OCI-LY3 (cell line): ENCODE results near the gene WNT7B.

Source experiments
- H2AFZ ChIP-seq: fragments of 200-600, 300-600 bp; shearing (Covaris generic); 2 replicates; pipeline ENCODE4 v1.6.0; 2014; ENCODE audit warnings: antibody characterized with exemption, low read depth, low read length
- H3K27ac ChIP-seq: fragments of 200-600, 300-600 bp; sonication (generic); 2 replicates; pipeline ENCODE4 v1.5.1; 2014; ENCODE audit warnings: mild to moderate bottlenecking, low read length, moderate library complexity, mixed read lengths
- H3K27me3 ChIP-seq: fragments of 200-600, 300-600 bp; sonication (generic); 2 replicates; pipeline ENCODE4 v1.6.1; 2014; ENCODE audit warnings: low read depth, low read length, mixed read lengths
- H3K36me3 ChIP-seq: fragments of 200-600, 300-600 bp; sonication (generic); replicated peaks from 2 replicates; pipeline ENCODE3; 2014; ENCODE audit warnings: low read depth, low read length, mixed read lengths
- H3K4me1 ChIP-seq: fragments of 300-600, 200-600 bp; sonication (generic); 2 replicates; pipeline ENCODE4 v1.6.1; 2014; ENCODE audit warnings: low read length, mixed read lengths
- H3K4me2 ChIP-seq: fragments of 200-600, 300-600 bp; sonication (generic); 2 replicates; pipeline ENCODE4 v1.6.1; 2014; ENCODE audit warnings: low read length, mixed read lengths
- H3K4me3 ChIP-seq: fragments of 300-600, 200-600 bp; sonication (generic); 2 replicates; pipeline ENCODE4 v1.5.1; 2014; ENCODE audit warnings: antibody characterized with exemption, mild to moderate bottlenecking, low read length, moderate library complexity
- H3K79me2 ChIP-seq: fragments of 300-600, 200-600 bp; shearing (Covaris generic); 2 replicates; pipeline ENCODE4 v1.6.1; 2014; ENCODE audit warnings: mild to moderate bottlenecking, low read length, mixed read lengths
- H3K9ac ChIP-seq: fragments of 300-600, 200-600 bp; shearing (Covaris generic); 2 replicates; pipeline ENCODE4 v1.6.0; 2014; ENCODE audit warnings: mild to moderate bottlenecking, low read length, moderate library complexity
- H3K9me3 ChIP-seq: fragments of 200-600, 300-600 bp; shearing (Covaris generic); 2 replicates; pipeline ENCODE4 v1.6.1; 2014; ENCODE audit warnings: low read length, mixed read lengths; ENCODE audit not compliant: insufficient read depth
- H4K20me1 ChIP-seq: fragments of 200-600, 300-600 bp; sonication (generic); 2 replicates; pipeline ENCODE4 v1.6.1; 2016; ENCODE audit warnings: low read length, mixed read lengths; ENCODE audit not compliant: insufficient read depth
- EZH2phosphoT487 ChIP-seq: fragments of 200-600 bp; shearing (Covaris generic); IDR thresholded peaks from 2 replicates; pipeline ENCODE4 v1.6.1; 2018; ENCODE audit warnings: antibody characterized with exemption, mixed run types, low read depth
- TF ChIP-seq, protein P1 (sequence below): fragments of 200-600, 300-600 bp; sonication (generic); IDR thresholded peaks from 2 replicates; pipeline ENCODE4 v1.5.1; 2014; ENCODE audit warnings: antibody characterized with exemption, low read length, low read depth

Gene WNT7B

DNA sequence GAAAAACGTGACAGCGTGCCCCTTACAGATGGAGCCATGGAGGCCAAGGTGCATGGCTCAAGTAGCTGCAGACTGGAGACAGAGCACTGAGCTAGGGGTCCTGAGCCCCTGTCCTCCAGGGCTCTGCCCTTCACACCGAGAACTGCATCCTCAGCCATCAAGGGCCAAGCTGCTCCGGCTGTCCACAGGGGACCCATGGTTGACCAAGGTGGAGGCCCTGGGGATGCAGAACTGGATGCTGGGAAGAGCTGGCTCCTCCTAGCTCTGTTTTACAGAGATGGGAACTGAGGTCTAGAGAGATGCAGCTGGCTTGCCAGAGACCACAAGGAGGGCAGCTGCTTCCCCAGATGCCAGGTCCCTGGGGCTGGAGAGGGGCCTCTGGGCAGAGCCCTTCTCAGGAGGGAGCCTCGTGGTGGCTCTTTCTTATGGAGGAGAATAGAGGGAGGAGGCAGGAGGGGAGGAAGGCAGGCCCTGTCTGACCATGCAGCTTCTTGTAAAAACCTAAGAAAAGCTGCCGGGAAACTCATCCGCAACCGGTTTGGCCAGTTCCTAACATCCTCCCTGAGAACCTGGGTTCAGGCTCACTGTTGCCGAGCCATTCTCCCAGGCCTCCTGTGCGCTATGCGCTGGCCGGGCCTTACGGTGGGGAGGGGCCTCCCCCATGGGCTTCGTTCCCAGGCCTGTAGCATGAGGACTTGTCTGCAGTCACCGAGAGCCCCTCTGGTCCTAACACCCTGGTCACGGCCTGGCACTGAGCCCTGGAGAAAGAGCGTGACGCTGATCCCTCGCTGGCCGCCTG lies 80.6 kb downstream of the WNT7B start:
- Histone ChIP-seq H3K79me2 (no peaks in the 10 kb centered on the region), H3K4me1 (no peaks in the 10 kb centered on the region), H3K4me2 (no peak overlapping the region), H3K9me3 (no peaks in the 10 kb centered on the region), H3K4me3 (no peak overlapping the region), H3K27me3 (0 out of 2 replicates have a peak, but pooled peaks cover 5% of the 10 kb centered on the region), H3K36me3 (no peaks in the 10 kb centered on the region), H3K27ac (no peak overlapping the region), H3K9ac (no peak overlapping the region), H2AFZ (no peak overlapping the region), H4K20me1 (no peaks in the 10 kb centered on the region)
- TF ChIP-seq EZH2phosphoT487, result no peak
- TF ChIP-seq, protein P1, sequence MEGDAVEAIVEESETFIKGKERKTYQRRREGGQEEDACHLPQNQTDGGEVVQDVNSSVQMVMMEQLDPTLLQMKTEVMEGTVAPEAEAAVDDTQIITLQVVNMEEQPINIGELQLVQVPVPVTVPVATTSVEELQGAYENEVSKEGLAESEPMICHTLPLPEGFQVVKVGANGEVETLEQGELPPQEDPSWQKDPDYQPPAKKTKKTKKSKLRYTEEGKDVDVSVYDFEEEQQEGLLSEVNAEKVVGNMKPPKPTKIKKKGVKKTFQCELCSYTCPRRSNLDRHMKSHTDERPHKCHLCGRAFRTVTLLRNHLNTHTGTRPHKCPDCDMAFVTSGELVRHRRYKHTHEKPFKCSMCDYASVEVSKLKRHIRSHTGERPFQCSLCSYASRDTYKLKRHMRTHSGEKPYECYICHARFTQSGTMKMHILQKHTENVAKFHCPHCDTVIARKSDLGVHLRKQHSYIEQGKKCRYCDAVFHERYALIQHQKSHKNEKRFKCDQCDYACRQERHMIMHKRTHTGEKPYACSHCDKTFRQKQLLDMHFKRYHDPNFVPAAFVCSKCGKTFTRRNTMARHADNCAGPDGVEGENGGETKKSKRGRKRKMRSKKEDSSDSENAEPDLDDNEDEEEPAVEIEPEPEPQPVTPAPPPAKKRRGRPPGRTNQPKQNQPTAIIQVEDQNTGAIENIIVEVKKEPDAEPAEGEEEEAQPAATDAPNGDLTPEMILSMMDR, result no peak

DNA sequence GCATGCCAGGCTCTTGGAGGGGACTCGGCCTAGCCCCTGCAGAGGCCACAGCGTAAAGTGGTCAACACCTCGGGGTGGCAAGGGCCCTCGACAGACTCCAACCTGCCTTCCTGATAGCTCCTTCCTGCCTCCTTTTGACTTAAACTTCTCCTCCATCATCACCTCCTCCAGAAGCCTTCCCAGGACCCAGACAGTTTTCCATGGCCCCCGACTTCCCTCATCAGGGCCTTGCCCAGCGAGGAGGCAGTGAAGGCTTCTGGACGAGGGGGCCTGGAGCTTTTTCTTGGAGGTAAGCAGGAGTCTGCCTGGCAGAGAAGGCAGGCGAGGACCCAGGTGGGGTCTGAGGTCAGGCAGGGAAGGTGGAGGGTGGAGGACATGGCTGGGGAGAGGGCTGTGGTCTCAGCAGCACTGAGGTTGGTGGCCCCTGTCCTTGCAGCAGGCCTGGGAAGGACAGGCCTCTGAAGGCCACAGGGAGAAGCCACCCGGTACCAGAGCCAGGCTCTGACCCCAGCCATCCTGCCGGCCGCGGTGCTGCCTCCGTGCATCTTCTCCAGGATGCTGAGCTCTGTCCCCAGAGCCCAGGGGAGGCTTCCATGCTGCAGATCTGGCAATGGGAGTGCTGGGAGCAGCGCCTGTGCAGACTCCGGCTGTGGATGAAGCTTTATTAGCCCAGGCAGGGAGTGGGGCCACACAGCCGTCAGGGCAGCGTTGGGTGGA lies 81.4 kb downstream of the WNT7B start:
- no peak overlapping the region for H3K27ac ChIP-seq
- no peaks in the 10 kb centered on the region for H3K9me3 ChIP-seq
- no peaks in the 10 kb centered on the region for H3K79me2 ChIP-seq

DNA sequence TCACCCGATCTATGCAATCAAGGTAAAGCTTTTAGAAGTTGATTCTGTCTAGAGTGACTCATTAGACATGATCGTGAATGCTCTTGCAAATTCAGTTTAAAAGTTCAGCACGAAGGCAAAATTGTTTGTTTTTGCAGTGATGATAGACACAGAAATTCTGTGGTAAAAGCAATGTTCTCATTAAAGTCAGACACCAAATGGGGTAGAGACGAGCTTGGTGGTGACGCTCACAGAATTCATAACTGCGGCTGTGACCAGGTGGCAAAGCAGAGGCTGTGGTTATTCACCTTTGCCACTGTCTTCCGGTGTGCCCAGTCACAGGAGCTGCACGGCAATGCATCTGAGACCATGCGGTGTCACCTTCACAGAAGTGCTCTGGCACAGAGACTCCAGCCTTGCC lies 83.4 kb downstream of the WNT7B start:
- Histone ChIP-seq H3K27me3 (no peaks in the 10 kb centered on the region), H3K4me2 (no peak overlapping the region), H4K20me1 (no peaks in the 10 kb centered on the region), H3K9ac (no peak overlapping the region), H3K79me2 (no peaks in the 10 kb centered on the region), H3K36me3 (no peaks in the 10 kb centered on the region), H3K27ac (no peak overlapping the region), H3K9me3 (no peaks in the 10 kb centered on the region), H3K4me1 (no peaks in the 10 kb centered on the region), H3K4me3 (no peak overlapping the region), H2AFZ (no peak overlapping the region)
- TF ChIP-seq, protein P1, result no peak
- TF ChIP-seq EZH2phosphoT487, result no peak

More for the DNA sequence above, 81.4 kb downstream of the WNT7B start:
- Histone ChIP-seq H3K9ac (no peak overlapping the region), H3K4me1 (no peaks in the 10 kb centered on the region), H4K20me1 (no peaks in the 10 kb centered on the region), H3K36me3 (no peaks in the 10 kb centered on the region), H2AFZ (no peak overlapping the region), H3K27me3 (0 out of 2 replicates have a peak, but pooled peaks cover 4% of the 10 kb centered on the region), H3K4me3 (no peak overlapping the region), H3K4me2 (no peak overlapping the region)
- no peak for TF ChIP-seq EZH2phosphoT487
- TF ChIP-seq, protein P1, result no peak

DNA sequence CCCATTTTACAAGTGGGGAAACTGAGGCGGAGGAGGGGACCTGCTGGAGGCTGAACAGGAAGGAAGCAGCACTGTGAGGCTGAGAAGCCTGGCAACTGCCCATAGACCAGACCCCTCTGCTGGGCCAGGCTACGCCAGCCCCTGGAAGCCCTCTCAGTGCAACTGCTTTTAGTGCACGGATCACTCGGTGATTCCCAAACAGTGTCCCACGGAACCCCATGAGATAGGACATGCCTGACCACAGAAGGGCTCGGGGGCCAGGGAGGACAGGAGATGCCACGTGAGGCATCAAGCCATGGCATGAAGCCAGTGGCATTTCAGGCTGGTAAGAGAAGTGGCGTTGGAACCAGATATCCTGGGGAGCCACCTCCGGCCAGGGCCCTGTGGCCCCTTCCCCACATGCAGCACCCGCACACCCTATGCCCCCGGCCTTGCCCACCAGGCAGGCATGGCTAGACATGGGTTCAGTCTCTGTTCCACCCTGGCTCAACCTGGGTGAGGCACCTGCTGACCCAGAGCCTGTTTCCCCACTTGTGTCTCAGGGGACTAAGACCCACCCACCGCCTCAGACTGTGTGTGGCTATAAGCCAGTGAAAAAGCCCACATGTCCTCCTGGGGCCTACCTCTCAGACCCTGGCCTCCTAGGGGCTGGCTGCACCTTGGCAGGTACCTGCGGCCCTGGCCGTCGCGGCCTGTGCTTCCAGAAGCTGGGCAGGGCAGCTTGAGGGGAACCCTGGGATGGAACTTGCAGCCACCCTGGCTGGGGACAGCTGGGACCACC lies 84.1 kb downstream of the WNT7B start:
- no peaks in the 10 kb centered on the region for H3K36me3 ChIP-seq
- H3K4me1 ChIP-seq, result no peaks in the 10 kb centered on the region
- H3K4me2 ChIP-seq, result no peak overlapping the region
- no peaks in the 10 kb centered on the region for H3K79me2 ChIP-seq
- no peaks in the 10 kb centered on the region for H4K20me1 ChIP-seq
- H3K27ac ChIP-seq, result no peak overlapping the region
- no peak overlapping the region for H3K4me3 ChIP-seq
- H3K27me3 ChIP-seq, result no peaks in the 10 kb centered on the region
- H2AFZ ChIP-seq, result no peak overlapping the region
- no peaks in the 10 kb centered on the region for H3K9me3 ChIP-seq
- H3K9ac ChIP-seq, result no peak overlapping the region
- TF ChIP-seq, protein P1, result no peak
- TF ChIP-seq EZH2phosphoT487, result no peak
